NCI-H2081 (cell line): ENCODE results near the gene LSAMP.

ENCODE experiments used
- DNase-seq, 2 experiments: peaks; one replicate each; lab custom pipeline; 2025; lab: John Stamatoyannopoulos, UW

The LSAMP gene

DNA sequence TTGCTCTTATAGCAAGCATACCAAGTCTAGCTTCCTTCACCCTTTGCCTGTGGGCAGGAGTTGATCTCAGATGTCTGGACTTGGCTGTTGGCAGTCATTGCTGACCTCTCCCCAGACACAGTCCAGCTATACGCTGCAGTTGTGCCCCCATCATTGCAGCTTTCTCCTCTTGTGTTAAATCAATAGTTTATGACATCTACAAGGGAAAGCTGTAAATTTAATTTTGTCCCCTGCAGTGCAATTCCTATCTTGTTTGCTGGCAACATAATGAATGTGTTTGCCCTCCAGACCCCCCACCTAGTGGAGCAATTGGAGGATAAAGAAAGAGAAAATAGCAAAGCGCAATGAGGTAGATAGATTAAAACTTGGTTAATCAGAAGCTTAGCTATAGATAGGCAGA, 280.2 kb downstream of the LSAMP start:
- peak; percentile 71 to 83 for DNase-seq

DNA sequence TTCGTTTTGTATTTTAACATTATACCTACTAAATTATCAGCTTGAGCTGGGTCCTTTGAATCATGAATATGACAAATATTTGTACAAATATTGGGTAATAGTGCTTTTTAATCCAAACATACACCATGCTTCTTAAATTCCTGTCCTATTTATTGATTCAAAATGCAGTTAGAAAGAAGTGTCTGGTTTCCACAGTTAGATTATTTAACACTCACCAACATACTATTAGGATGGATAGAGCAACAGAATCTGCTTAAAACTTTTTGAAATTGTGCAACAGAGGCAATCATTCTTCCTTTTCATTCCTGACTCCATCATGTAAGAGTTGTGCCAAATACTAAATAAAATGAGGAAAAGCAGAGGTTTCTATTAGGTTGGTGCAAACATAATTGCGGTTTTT, 281.2 kb downstream of the LSAMP start:
- DNase-seq = no peak

DNA sequence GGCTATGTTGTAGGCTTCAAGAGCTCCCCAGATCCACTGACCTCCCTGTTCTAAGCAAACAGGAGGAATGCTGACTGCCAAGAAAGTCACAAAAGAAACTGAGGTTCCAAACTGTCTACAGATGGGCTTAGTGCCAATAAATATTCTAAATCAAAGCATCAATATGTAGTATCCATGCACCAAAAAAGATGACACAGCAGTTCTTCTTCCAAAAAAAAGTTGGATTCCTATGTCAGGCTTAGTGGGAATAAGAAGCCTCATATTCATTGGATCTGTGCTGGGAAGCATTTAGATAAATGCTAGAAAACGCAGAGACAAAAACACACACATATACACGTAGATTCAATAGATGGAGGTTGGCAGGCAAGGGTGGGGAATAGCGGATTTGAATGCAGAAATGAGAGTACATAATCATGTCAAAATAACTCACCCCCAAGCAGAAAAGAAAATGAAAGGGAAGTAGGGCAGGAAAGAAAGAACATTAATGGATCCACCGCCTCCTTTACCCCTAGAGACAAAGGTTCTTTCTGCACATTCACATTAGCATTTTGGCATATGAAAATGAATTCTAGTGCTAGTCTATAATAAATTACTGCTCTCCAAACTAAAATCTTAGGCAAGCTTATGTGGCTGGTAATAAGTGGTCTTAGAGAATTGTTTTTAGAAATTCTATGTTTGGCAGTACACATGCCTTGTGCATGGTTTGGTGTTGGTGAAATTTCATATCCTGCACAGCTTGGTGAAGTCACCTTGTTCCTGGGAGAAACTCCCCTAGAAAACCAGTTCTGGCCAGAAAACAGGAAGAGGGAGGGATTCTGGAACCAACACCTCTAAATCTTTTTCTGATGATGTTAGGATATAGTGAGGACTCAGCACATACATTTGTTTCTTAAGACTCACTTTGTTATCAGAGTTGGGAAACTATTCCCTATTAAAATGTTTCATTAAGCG, 283.4 kb downstream of the LSAMP start:
- peak in 1 of 2 experiments; percentile 26 for DNase-seq

DNA sequence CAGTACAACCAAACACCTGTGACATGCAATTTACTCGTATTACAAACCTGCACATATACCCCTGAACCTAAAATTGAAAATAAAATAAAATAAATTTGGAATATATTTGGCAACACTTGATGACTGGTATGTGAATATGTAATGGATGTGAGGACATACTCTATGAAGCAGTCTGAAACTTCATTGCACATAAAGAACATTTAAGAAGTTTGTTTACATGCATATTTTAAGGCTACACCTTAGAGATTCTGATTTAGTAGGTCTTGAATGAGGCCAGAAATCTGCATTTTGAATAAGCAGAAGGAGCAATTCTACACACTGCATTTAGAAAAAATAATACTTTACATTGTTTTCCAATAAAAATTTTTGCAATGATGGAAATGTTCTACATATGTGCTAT, 284.7 kb downstream of the LSAMP start:
- DNase-seq = no peak

DNA sequence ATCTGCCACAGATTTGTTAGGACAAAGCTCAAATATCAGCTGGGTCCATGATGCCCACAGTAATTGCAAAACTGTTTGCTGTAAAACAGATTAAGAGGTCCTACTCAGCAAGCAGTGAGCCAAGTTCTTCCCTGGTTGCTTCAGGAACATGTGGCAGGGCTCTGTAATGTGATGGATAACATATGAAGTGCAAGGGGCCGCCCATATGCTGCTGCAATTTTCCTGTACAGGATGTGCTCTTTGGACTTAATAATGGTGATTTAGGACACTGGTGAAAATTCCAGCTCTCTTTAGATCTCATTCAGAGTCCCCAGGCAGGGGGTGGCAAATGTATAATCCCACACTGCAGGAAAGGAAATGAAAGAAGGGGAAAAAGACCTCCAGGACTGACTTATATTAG, 289.4 kb downstream of the LSAMP start:
- peak; percentile 70 to 87 for DNase-seq

DNA sequence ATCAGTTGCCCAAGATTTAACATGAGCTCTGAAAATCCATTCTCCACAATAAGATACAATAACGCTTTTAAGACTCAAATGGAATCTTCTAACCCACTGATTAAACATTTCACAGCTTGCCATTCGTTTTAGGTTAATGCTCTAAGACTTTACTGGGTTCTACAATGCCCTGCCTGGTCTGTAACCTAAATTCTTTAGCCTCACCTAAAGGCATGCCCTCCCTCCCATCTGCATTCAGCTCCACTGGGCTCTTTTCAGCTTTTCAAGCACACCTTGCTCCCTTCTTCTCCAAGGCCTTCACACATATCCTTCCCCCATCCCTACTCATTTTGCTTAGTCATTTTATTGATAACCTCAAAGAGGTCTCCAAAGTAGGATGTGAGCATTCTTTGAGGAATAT, 290.9 kb downstream of the LSAMP start:
- no peak for DNase-seq

DNA sequence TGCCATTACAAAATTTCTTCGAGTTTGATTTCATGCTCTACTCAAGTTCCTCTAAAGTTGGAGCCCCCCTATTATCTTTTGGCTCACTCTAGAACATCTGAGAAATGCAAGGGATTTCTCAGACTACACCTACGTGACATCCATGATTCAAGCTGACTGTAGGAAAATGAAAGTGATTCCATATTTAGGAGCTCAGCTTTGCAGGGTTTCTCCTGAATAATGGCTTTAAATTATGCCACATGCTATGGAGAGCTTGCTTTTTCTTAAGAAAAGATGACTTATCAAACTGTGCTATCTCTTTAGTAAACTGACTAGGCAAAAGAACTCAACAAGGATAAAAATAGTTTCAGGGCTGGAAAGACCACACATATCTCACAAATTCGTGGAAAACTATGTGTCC, 292.1 kb downstream of the LSAMP start:
- no peak for DNase-seq

DNA sequence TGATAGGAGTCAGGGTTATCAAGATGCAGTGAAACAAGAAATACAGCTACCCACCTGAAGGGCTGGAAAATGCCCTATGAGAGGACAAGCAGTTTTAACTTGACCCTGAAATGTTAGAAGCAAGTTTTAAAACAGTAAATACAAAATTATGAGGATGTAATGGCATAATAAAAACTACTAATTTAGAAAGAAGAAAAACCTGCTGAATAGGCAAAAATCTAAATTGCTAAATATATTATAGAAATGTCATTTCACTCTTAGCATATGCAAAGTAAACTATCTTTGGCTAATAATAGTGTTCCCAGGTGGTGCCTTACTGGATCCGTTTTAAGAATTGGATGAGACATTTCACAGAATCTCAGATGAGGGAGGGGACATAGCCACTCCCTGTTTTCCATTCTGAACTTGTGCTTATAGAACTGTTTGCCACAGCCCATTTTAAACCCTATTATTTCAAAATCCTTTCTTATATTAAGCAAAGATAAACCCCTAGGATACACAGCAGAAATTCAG, 294.6 kb downstream of the LSAMP start:
- no peak for DNase-seq

DNA sequence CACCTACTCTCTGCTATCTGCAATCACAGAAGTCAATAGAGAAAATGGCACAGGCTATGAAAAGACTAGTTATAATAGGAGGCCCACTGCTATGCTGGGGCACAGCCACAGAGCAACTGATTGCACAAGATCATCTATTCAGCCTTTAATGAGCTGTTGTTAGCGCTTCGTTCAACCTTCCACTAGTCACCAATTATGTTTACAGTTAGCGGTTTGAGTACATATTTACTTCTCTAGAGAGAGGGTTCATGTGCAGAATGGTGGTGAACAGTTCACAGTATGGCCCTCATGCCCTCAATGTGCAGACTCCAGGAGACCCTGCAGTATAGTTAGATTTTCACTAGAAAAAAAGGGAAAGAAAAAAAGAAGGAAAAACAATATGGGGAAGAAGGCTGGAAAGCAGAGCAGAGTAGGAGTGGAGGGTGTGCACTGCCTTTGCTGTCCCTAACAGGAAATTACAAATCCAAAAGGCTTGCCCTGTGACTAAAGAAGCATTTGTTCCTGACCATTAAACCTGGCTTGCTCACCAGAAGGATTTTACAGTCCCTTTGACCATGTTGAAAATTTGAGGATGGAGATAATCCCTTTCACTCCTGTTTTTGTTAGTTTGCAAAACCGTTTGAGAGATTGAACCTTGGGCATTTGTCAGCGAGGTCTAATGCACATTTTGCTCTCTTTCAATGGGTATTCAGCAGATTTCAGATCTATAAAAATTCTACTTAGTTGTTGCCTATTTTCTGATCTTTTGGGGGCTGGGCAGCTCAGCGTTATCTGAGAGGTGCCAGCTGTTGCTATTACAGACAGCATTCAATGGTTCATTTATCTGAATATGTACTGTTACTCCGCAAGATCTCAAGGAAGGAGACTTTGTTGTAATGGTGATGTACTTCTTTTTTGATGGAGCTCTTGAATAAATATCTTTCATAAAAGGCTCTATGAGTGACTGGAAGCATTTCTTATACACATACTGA, 296.1 kb downstream of the LSAMP start:
- DNase-seq = peak; percentile 79 to 96

DNA sequence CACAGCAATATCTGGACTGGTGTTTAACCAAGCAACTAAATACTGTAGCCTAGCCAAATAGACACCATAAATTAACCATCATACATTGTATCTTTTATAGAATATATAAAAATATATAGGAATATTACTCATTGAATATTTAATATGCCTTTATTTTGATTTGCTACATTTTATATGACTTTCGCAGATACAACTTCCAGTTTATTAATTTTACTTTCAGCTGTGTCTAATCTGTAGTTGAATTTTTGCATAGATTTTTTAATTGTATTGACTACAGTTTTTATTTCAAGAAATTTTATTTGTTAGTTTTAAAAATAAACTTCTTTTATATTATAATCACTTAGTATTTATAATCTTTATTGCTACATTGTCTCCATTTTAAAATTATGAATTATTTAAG, 299.7 kb downstream of the LSAMP start:
- no peak for DNase-seq

DNA sequence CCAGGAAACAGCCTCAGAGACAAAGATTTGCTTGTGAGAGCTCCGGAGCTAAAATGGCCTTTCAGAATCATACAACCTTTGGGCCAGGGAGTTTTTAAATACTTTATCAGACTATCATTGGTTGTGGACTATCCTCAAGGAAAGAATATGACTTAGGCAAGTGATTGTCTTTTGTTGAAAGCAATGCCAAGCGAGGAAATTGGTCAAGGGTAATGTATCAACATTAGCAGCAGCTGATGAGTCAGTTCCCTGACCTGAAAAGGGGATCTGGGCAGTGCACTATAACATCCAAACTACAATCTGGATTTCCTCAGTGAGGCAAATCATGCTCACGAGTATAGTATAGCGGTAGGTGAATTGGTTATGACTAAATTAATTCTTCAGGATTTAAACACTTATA, 303.6 kb downstream of the LSAMP start:
- DNase-seq = no peak

DNA sequence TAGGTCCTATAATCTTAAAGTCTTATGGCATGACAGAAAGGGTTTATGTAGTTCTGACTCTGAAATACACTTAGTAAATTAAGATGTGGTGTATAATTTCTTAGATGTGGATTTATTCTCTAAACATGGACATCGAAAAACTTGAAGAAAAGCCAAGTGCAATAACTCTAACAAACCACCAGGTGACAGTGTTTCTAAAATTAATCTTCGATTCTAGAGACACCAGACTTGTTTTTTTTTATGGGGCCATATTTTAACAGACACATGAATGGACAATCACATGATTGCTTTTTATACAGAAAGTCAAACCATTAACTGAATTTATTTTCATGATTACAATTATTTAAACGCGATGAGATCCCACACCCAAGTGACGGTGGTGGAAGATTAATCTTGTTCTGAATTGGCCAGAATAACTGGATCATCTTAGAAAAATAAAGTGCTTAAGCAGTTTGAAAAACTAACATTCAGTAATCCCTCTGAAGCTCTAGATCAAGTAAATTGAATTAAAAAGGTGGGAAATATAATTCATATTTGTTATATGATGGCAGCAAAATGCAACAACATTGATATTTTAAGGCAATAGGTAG, 305.1 kb downstream of the LSAMP start:
- DNase-seq = peak; percentile 69 to 82

DNA sequence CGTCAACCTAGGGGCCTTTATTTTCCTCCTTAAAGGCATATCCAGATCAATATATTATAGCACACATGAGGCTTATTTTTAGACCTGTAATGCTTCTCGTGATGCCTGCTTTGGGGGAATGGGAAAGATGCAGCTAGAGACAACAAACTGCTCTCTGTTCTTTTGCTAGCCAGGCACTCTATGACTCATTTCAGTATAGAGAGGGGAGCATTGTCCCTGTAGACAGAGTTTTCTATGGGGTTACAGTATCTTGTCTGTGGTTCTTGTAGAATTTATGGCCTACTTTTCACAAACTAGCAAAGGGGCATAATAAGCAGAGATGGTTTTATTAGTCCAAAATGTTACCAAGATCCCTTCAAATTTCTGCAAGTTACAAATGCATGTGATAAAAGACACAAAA, 305.6 kb downstream of the LSAMP start:
- DNase-seq = no peak

DNA sequence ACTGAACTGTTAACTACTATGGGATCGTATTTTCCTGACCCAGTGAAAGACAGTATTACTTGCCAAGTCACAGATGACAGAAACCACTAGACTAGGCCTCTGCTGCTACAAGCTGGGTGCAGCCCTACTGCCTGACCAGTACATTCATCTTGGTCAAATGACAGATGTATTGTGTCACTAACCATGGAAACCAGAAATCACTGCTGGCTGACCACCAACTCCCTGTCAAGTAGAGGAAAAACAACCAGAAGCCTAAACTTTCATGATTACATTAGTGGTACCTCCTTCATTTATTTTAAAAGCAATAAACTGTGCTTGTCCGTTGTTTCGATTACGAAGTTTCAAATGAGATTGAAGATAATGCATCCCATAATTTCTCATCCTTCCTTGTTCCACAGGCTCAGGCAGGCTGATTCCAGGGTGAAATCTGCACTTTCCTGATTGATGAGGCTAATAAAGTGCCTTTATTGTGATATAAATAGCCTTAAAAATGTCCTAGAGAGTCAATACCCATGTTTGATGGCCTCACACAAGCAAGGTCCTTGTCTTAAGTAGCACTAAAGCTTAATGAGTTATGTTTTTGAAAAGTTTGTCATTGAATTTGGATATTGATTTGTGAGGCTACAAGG, 309.7 kb downstream of the LSAMP start:
- DNase-seq = peak; percentile 12 to 64

DNA sequence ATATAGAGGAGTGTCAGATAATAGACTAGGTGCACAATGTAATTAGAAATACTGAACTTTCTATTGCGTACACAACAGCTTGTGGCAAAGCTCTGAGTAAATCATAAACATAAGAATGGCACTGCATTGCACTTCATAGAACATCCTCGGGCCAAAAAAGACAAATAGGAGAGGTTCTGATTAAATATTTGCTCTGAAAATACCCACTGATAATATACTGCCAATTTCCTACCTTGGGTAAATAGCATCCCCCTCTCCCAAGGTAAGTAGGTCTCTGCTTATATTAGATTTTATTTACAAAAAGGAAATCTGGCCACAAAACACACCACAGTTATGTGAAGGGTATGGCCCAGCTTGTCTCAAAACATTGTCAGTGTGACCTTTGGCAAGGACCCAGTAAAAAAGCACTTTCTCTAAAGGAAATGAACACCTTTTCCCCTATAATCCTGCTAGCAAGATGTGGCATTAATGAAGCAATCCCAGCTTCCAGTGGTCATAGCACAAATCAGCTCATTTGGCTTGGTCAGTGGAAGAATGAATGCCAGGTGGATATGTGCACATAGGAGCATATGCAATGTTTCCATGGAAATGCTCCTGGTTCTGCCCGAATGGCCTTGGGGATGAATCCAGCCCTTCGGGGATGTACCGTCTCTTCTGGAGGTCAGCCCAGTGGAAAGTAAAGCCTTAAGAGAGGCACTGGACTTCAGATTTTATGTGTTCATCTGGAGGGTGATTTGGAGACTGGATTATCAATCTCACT, 315.9 kb downstream of the LSAMP start:
- peak; percentile 11 to 61 for DNase-seq

DNA sequence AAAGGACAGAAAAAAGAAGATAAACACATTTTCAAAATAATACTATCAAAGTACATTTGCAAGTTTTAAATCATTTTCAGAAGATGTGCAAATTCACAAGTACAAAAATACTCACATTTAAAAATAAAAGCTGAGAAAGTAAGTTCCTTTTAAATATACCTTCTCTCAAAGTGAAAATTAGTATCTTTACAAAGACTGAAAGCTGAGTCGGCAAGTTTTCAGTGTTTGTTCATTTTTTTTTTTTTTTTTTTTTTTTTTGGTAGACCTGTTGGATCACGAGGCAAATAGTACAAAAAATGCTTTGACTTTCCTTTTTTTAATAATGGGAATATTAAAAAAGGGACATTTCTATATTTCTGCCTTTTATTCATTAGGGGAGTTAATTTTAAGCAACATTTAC, 317.8 kb downstream of the LSAMP start:
- DNase-seq = no peak

DNA sequence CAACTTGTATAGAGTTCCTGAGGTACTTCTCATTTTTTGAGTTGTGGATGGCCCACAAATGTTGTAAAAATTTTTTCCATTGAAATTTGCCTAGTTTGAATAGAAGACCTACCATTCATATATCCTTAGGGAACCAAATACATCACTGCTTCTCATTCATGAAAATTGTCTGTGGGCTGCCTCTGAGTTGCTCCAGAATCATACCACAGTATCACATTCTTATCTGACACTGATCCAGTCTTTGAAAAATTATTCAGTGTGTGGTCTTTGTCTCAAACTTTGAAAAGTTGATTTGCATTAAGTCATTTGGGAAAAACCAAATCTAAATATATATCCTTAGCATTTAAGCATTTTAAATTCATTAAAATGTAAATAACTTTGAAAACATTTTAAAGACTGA, 321.1 kb downstream of the LSAMP start:
- no peak for DNase-seq

DNA sequence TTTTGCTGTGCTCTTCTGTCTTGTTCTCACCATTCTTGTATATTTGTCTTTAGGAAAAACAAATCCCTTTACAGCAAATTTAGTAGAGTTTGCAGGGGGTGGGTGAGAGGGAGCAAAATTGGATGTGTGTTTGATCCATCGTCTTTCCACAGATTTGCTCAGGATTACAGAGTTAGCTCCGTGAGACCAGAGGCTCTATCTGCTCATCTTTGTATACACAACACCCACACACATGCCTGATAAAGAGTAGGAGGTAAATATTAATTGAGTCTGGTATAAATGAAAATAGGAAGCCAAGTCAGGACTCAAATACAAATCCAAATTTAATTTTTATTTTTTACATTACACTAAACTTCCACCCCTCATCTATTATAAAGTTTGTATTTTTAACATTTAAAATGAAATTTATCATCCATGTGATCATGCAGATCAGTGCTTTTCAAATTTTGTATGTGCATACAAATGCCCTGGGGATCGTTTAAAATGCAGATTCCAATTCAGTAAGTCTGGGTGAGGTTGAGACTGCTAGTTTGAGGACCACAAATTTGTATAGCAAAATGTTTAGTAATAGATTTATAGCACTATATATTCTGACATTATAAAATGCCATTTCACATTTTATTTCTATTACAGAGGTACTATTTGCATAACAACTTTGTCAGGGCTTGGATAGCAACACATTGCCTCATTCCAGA, 326.7 kb downstream of the LSAMP start:
- no peak for DNase-seq

DNA sequence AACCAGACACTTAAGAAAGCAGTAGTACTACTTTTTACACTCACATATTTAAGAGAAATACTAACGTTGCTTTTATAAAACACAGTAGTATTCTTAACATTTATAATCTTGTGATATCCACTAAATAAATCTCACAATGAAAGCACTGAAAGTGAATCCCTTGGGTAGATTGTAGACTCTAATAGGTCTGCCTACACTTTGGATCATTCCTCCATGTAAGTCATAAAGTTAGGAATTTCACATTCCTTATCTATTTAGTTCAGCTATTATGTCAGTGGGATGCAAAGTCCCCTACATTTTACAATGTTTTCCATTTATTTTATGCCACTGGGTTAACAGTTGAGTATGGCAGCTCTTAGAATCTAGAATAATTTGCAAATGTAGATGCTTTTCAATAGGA, 330.7 kb downstream of the LSAMP start:
- DNase-seq = no peak

DNA sequence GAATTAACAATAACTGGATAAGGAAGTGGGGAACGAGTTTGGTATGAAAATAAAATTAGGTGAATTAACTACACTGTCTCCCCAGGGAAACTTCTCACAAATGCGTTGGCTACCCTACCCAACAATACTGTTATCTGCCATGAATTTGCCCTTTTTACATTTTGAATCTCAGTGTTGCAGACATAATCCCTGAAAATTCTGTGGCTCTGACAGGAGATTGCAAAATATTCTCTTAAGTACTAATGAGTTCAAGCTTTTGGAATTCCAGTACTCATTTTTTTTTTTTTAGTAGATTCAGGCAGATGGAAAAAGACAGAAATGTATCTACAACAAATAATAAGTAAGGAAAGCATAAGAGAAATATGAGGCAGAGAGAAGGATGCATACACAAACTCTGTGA, 332.6 kb downstream of the LSAMP start:
- DNase-seq = no peak
